ENCODE measurements around the gene MTCH1. TPM values are rescaled to one million over a fixed set of nuclear protein-coding genes. Genes with fewer than 3 reads are reported as not detected.

Gene MTCH1
- total and polyA plus RNA-seq, 2 experiments from 2014 or later: 108 to 271 TPM

DNA sequence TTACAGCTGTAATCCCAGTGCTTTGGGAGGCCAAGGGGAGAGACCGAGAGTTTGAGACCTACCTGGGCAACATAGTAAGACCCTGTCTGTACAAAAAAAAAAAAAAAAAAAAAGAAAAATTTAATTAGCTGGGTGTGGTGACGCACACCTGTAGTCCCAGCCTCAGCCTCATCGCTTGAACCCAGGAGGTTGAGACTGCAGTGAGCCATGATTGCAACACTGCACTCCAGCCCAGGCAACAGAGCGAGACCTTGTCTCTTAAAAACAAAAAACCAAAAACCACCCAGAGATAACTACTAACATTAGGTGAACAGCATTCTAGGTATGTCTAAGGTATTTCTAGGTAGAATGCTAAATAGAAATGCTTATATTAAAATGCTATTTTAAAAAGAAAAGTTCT lies 52.5 kb downstream of the MTCH1 start:
- Histone ChIP-seq H3K27ac (ENCODE audit: low read depth) (no peak overlapping the region), H3K9me2 (ENCODE audit: insufficient read depth) (no peaks in the 10 kb centered on the region), H3K36me3 (ENCODE audit: insufficient read depth) (no peaks in the 10 kb centered on the region), H3F3A (replicated peaks; ENCODE audit: low read depth) (no peaks in the 10 kb centered on the region), H3K79me2 (replicated peaks; ENCODE audit: insufficient read depth) (no peaks in the 10 kb centered on the region), H3K4me2 (no peak overlapping the region), H3K27me3 (ENCODE audit: insufficient read depth) (no peaks in the 10 kb centered on the region), H2AFZ (no peak overlapping the region), H4K20me1 (replicated peaks; ENCODE audit: insufficient read depth) (no peaks in the 10 kb centered on the region), H3K4me3 (no peak overlapping the region), H3K4me1 (ENCODE audit: insufficient read depth) (peaks cover 4% of the 10 kb centered on the region; the same call in 1 of the 2 replicates)
- no peaks in the 10 kb centered on the region for H3K36me3 Mint-ChIP-seq (ENCODE audit: low read depth)
- no peak overlapping the region for H3K4me3 Mint-ChIP-seq
- H3K27ac Mint-ChIP-seq: no peak overlapping the region
- ATAC-seq (no peak), DNase-seq (ENCODE audit: low spot score) (no peak)
- no peaks in the 10 kb centered on the region for H3K9me3 Mint-ChIP-seq
- TF ChIP-seq STAT1 (IDR thresholded peaks at IDR 0.05; ENCODE audit: unreplicated experiment) (no peak), CREB1 (CRISPR knock-in tag; IDR thresholded peaks at IDR 0.05; ENCODE audit: low read depth) (no peak), EZH2 (IDR thresholded peaks at IDR 0.05; ENCODE audit: low read depth, unreplicated experiment) (no peak), ZNF114 (CRISPR knock-in tag; IDR thresholded peaks at IDR 0.05) (no peak), ZNF331 (CRISPR knock-in tag; IDR thresholded peaks at IDR 0.05; ENCODE audit: low read depth) (no peak), JUNB (IDR thresholded peaks at IDR 0.05; ENCODE audit: unreplicated experiment) (no peak), POLR2AphosphoS5 (IDR thresholded peaks at IDR 0.05; ENCODE audit: low read depth) (no peak), NANOG (IDR thresholded peaks at IDR 0.05; ENCODE audit: borderline replicate concordance) (no peak), EZH2phosphoT487 (IDR thresholded peaks at IDR 0.05; ENCODE audit: unreplicated experiment) (no peak)
- TF ChIP-seq, protein P1, sequence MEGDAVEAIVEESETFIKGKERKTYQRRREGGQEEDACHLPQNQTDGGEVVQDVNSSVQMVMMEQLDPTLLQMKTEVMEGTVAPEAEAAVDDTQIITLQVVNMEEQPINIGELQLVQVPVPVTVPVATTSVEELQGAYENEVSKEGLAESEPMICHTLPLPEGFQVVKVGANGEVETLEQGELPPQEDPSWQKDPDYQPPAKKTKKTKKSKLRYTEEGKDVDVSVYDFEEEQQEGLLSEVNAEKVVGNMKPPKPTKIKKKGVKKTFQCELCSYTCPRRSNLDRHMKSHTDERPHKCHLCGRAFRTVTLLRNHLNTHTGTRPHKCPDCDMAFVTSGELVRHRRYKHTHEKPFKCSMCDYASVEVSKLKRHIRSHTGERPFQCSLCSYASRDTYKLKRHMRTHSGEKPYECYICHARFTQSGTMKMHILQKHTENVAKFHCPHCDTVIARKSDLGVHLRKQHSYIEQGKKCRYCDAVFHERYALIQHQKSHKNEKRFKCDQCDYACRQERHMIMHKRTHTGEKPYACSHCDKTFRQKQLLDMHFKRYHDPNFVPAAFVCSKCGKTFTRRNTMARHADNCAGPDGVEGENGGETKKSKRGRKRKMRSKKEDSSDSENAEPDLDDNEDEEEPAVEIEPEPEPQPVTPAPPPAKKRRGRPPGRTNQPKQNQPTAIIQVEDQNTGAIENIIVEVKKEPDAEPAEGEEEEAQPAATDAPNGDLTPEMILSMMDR (conservative IDR thresholded peaks at IDR 0.05; ENCODE audit: low read depth in 2 of 2): no peak
- TF ChIP-seq, protein P2, sequence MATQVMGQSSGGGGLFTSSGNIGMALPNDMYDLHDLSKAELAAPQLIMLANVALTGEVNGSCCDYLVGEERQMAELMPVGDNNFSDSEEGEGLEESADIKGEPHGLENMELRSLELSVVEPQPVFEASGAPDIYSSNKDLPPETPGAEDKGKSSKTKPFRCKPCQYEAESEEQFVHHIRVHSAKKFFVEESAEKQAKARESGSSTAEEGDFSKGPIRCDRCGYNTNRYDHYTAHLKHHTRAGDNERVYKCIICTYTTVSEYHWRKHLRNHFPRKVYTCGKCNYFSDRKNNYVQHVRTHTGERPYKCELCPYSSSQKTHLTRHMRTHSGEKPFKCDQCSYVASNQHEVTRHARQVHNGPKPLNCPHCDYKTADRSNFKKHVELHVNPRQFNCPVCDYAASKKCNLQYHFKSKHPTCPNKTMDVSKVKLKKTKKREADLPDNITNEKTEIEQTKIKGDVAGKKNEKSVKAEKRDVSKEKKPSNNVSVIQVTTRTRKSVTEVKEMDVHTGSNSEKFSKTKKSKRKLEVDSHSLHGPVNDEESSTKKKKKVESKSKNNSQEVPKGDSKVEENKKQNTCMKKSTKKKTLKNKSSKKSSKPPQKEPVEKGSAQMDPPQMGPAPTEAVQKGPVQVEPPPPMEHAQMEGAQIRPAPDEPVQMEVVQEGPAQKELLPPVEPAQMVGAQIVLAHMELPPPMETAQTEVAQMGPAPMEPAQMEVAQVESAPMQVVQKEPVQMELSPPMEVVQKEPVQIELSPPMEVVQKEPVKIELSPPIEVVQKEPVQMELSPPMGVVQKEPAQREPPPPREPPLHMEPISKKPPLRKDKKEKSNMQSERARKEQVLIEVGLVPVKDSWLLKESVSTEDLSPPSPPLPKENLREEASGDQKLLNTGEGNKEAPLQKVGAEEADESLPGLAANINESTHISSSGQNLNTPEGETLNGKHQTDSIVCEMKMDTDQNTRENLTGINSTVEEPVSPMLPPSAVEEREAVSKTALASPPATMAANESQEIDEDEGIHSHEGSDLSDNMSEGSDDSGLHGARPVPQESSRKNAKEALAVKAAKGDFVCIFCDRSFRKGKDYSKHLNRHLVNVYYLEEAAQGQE (IDR thresholded peaks at IDR 0.05; ENCODE audit: unreplicated experiment): no peak
- TF ChIP-seq, protein P3, sequence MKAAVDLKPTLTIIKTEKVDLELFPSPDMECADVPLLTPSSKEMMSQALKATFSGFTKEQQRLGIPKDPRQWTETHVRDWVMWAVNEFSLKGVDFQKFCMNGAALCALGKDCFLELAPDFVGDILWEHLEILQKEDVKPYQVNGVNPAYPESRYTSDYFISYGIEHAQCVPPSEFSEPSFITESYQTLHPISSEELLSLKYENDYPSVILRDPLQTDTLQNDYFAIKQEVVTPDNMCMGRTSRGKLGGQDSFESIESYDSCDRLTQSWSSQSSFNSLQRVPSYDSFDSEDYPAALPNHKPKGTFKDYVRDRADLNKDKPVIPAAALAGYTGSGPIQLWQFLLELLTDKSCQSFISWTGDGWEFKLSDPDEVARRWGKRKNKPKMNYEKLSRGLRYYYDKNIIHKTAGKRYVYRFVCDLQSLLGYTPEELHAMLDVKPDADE (IDR thresholded peaks at IDR 0.05): no peak
- TF ChIP-seq, protein P4, sequence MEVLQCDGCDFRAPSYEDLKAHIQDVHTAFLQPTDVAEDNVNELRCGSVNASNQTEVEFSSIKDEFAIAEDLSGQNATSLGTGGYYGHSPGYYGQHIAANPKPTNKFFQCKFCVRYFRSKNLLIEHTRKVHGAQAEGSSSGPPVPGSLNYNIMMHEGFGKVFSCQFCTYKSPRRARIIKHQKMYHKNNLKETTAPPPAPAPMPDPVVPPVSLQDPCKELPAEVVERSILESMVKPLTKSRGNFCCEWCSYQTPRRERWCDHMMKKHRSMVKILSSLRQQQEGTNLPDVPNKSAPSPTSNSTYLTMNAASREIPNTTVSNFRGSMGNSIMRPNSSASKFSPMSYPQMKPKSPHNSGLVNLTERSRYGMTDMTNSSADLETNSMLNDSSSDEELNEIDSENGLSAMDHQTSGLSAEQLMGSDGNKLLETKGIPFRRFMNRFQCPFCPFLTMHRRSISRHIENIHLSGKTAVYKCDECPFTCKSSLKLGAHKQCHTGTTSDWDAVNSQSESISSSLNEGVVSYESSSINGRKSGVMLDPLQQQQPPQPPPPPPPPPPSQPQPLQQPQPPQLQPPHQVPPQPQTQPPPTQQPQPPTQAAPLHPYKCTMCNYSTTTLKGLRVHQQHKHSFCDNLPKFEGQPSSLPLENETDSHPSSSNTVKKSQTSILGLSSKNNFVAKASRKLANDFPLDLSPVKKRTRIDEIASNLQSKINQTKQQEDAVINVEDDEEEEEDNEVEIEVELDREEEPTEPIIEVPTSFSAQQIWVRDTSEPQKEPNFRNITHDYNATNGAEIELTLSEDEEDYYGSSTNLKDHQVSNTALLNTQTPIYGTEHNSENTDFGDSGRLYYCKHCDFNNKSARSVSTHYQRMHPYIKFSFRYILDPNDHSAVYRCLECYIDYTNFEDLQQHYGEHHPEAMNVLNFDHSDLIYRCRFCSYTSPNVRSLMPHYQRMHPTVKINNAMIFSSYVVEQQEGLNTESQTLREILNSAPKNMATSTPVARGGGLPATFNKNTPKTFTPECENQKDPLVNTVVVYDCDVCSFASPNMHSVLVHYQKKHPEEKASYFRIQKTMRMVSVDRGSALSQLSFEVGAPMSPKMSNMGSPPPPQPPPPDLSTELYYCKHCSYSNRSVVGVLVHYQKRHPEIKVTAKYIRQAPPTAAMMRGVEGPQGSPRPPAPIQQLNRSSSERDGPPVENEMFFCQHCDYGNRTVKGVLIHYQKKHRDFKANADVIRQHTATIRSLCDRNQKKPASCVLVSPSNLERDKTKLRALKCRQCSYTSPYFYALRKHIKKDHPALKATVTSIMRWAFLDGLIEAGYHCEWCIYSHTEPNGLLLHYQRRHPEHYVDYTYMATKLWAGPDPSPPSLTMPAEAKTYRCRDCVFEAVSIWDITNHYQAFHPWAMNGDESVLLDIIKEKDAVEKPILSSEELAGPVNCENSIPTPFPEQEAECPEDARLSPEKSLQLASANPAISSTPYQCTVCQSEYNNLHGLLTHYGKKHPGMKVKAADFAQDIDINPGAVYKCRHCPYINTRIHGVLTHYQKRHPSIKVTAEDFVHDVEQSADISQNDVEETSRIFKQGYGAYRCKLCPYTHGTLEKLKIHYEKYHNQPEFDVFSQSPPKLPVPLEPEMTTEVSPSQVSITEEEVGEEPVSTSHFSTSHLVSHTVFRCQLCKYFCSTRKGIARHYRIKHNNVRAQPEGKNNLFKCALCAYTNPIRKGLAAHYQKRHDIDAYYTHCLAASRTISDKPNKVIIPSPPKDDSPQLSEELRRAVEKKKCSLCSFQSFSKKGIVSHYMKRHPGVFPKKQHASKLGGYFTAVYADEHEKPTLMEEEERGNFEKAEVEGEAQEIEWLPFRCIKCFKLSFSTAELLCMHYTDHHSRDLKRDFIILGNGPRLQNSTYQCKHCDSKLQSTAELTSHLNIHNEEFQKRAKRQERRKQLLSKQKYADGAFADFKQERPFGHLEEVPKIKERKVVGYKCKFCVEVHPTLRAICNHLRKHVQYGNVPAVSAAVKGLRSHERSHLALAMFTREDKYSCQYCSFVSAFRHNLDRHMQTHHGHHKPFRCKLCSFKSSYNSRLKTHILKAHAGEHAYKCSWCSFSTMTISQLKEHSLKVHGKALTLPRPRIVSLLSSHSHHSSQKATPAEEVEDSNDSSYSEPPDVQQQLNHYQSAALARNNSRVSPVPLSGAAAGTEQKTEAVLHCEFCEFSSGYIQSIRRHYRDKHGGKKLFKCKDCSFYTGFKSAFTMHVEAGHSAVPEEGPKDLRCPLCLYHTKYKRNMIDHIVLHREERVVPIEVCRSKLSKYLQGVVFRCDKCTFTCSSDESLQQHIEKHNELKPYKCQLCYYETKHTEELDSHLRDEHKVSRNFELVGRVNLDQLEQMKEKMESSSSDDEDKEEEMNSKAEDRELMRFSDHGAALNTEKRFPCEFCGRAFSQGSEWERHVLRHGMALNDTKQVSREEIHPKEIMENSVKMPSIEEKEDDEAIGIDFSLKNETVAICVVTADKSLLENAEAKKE (CRISPR knock-in tag; IDR thresholded peaks at IDR 0.05): no peak
- peaks cover 3% of the 10 kb centered on the region for H3K27me3 Mint-ChIP-seq (ENCODE audit: insufficient read depth, low read depth, poor library complexity)
- H3K4me1 Mint-ChIP-seq: peaks cover 7% of the 10 kb centered on the region; the same call in 2 of the 3 replicates
